DMS79 treated with DMSO at 0.1 percent for 48 hours (cell line): Measurements from ENCODE around the gene PEF1.

Experiments
- DNase-seq: peaks from one replicate; lab custom pipeline; 2025; lab: John Stamatoyannopoulos, UW

PEF1 gene

GRCh38 chr1:31627930-31628559 lies 16.6 kb downstream of the PEF1 start:
- DNase-seq, result peak; percentile 97

GRCh38 chr1:31627301-31627929 lies 17.3 kb downstream of the PEF1 start:
- DNase-seq, result peak; percentile 84

GRCh38 chr1:31626223-31627207 lies 18.2 kb downstream of the PEF1 start:
- DNase-seq, result no peak

- DNase-seq, result no peak
Observed at GRCh38 chr1:31625561-31626222, 19.0 kb downstream of the PEF1 start.

- no peak for DNase-seq
Observed at GRCh38 chr1:31624731-31625514, 19.8 kb downstream of the PEF1 start.

- DNase-seq, result no peak
Observed at GRCh38 chr1:31624309-31624708, 20.4 kb downstream of the PEF1 start.

GRCh38 chr1:31623365-31623764 lies 21.3 kb downstream of the PEF1 start:
- DNase-seq, result no peak

- DNase-seq, result no peak
Observed at GRCh38 chr1:31621847-31622730, 22.6 kb downstream of the PEF1 start.

GRCh38 chr1:31621498-31621820 lies 23.2 kb downstream of the PEF1 start:
- DNase-seq, result no peak

- no peak for DNase-seq
Observed at GRCh38 chr1:31620631-31621497, 23.8 kb downstream of the PEF1 start.

GRCh38 chr1:31618916-31619846 lies 25.5 kb downstream of the PEF1 start:
- DNase-seq, result no peak

GRCh38 chr1:31617916-31618746 lies 26.5 kb downstream of the PEF1 start:
- peak; percentile 40 for DNase-seq

- DNase-seq, result no peak
Observed at GRCh38 chr1:31617218-31617915, 27.3 kb downstream of the PEF1 start, which contains the start of gene HCRTR1. HCRTR1 (plus strand) TSS chr1:31617689; CDS start chr1:31619193, 1,504 bp downstream.

GRCh38 chr1:31615939-31616338 lies 28.7 kb downstream of the PEF1 start:
- DNase-seq, result no peak

- DNase-seq, result no peak
Observed at GRCh38 chr1:31615414-31615813, 29.3 kb downstream of the PEF1 start.

GRCh38 chr1:31614414-31615005 lies 30.2 kb downstream of the PEF1 start:
- no peak for DNase-seq
